T-helper 9 cell (primary cell): Measurements from ENCODE around the gene STAB2.

Experiments used
- DNase-seq: peaks from one replicate; pipeline ENCODE4 v3.0.0-alpha.2; 2020

The STAB2 gene

GRCh38 chr12:103751171-103751570, 164.1 kb downstream of the STAB2 start:
- no peak for DNase-seq

- no peak for DNase-seq
Observed at GRCh38 chr12:103751600-103751999, 164.5 kb downstream of the STAB2 start.

GRCh38 chr12:103755425-103755824, 168.4 kb downstream of the STAB2 start:
- DNase-seq: no peak

- no peak for DNase-seq
Observed at GRCh38 chr12:103756443-103756842, 169.4 kb downstream of the STAB2 start.

GRCh38 chr12:103757248-103757647, 170.2 kb downstream of the STAB2 start:
- no peak for DNase-seq

GRCh38 chr12:103758310-103759089, 171.4 kb downstream of the STAB2 start:
- DNase-seq: no peak

GRCh38 chr12:103762473-103762872, 175.4 kb downstream of the STAB2 start:
- DNase-seq: no peak

GRCh38 chr12:103765322-103765721, 178.2 kb downstream of the STAB2 start:
- no peak for DNase-seq

- no peak for DNase-seq
Observed at GRCh38 chr12:103766028-103766427, 179.0 kb downstream of the STAB2 start.

GRCh38 chr12:103768467-103769123, 181.5 kb downstream of the STAB2 start:
- no peak for DNase-seq

- no peak for DNase-seq
Observed at GRCh38 chr12:103769240-103769945, 182.3 kb downstream of the STAB2 start.

GRCh38 chr12:103771466-103771865, 184.4 kb downstream of the STAB2 start:
- DNase-seq: no peak

GRCh38 chr12:103772367-103773108, 185.5 kb downstream of the STAB2 start:
- DNase-seq: no peak

- no peak for DNase-seq
Observed at GRCh38 chr12:103773109-103773910, 186.2 kb downstream of the STAB2 start.

GRCh38 chr12:103774977-103775560, 188.0 kb downstream of the STAB2 start:
- no peak for DNase-seq

- no peak for DNase-seq
Observed at GRCh38 chr12:103778781-103779180, 191.7 kb downstream of the STAB2 start.

GRCh38 chr12:103779410-103780092, 192.5 kb downstream of the STAB2 start:
- no peak for DNase-seq

- DNase-seq: no peak
Observed at GRCh38 chr12:103780093-103780440, 193.0 kb downstream of the STAB2 start.

- no peak for DNase-seq
Observed at GRCh38 chr12:103780992-103781391, 193.9 kb downstream of the STAB2 start.

- no peak for DNase-seq
Observed at GRCh38 chr12:103782399-103782798, 195.3 kb downstream of the STAB2 start.
